Epithelial cell of esophagus (primary cell): ENCODE data around the gene ANLN.
"Not testable (repeated sequence)": the region's sequence is repeated elsewhere in the genome, so short reads cannot be mapped to it uniquely, and the experiment has no call there.

Source experiments
- DNase-seq: peaks from one replicate; pipeline ENCODE4 v3.0.0; 2010; ENCODE audit warnings: low read depth
- H3K4me3 ChIP-seq: 2 replicates; pipeline ENCODE4 v1.5.1; 2011; ENCODE audit warnings: mild to moderate bottlenecking, low read length, control low read depth
- CTCF ChIP-seq: IDR thresholded peaks from 2 replicates; pipeline ENCODE4 v1.5.1; 2011; ENCODE audit warnings: low read depth, mild to moderate bottlenecking, low read length, control low read depth, inconsistent platforms; ENCODE audit not compliant: insufficient read depth; ENCODE audit errors: missing control alignments

The ANLN gene

GRCh38 chr7:36475011-36475342, 85.3 kb downstream of the ANLN start:
- H3K4me3 ChIP-seq = no peak overlapping the region
- no peak for TF ChIP-seq CTCF
- DNase-seq = no peak

DNA sequence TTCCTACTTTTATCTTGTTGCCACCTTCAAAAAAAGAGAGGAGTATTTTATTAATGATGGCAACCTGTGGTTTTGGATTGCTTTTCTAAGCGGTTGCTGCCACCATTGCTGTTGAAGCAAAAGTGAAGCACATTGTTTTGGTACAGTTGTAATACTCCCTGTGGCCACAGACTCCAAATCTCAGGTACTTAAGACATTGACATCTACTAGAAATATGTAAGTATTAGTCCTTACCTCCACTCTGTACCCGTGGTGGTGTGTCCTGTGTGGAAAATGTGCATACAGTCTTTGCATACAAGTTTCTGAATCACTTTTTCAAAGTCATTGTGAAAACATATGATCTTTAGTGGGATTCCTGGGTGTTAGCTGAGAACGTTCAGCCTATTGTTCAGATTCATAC, 85.7 kb downstream of the ANLN start:
- H3K4me3 ChIP-seq = no peak overlapping the region
- TF ChIP-seq CTCF = no peak
- DNase-seq = no peak

DNA sequence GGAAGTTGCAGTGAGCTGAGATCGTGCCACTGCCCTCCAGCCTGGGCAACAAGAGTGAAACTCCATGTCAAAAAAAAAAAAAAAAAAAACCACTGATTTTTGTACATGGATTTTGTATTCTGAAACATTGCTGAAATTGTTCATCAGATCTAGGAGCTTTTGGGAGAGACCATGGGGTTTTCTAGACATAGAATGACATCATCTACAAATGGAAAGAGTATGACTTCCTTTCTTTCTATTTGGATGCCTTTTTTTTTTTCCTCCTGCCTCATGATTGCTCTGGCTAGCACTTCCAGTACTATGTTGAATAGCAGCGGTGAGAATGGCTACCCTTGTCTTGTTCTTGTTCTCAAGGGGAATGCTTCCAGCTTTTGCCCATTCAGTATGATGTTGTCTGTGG, 89.1 kb downstream of the ANLN start:
- DNase-seq = no peak
- TF ChIP-seq CTCF = no peak
- H3K4me3 ChIP-seq = no peak overlapping the region

DNA sequence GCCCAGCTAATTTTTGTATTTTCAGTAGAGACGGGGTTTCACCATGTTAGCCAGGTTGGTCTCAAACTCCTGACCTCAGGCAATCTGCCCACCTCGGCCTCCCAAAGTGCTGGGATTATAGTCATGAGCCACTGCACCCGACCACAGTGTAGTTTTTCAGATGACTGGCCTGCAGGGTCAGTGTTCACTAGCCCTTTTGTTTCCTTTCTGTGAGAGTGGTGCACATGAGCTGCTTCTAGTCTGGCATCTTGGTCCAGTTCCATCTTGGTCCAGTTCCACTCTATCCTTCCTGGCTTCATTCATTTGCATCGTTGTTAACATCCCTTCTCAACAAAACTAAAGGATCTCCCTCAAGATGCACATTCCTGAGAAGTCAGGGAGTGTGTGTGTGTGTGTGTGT, 94.2 kb downstream of the ANLN start:
- H3K4me3 ChIP-seq, DNase-seq: not testable (repeated sequence)

GRCh38 chr7:36484265-36484664, 94.6 kb downstream of the ANLN start:
- no peak overlapping the region for H3K4me3 ChIP-seq
- no peak for DNase-seq
- no peak for TF ChIP-seq CTCF

DNA sequence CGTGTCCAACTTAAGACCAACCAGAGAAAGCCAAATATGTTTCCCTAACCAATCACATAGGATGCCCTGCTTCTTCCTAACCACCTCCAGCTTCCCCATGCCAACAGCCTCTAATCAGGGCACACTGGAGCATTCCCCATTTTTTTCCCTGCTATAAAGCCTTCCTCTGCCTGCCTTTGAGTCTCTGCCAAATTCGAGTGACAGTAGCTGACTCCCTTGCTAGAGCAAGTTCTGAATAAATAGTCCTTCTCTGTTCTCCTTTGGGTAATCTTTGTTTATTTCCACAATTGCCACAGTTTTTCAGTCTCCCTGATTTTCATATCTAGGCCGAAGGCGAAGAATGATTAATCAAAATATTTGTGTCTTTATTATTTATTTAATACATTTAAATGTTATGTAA, 96.7 kb downstream of the ANLN start:
- no peak for DNase-seq
- TF ChIP-seq CTCF = no peak
- no peak overlapping the region for H3K4me3 ChIP-seq

GRCh38 chr7:36487756-36488336, 98.2 kb downstream of the ANLN start:
- peak; percentile 77 for DNase-seq
- H3K4me3 ChIP-seq = no peak overlapping the region
- TF ChIP-seq CTCF = peak; percentile 84

DNA sequence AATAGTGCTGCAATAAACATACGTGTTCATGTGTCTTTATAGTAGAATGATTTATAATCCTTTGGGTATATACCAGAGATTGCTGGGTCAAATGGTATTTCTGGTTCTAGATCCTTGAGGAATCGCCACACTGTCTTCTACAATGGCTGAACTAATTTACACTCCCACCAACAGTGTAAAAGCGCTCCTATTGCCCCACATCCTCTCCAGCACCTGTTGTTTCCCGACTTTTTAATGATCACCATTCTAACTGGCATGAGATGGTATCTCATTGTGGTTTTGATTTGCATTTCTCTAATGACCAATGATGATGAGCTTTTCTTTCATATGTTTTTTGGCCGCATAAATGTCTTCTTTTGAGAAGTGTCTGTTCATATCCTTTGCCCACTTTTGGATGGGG, 99.0 kb downstream of the ANLN start:
- not testable (repeated sequence) for H3K4me3 ChIP-seq, DNase-seq
